Panc1 (cell line): ENCODE results near the gene ZNF185. TPM values are rescaled to one million over a fixed set of nuclear protein-coding genes. Genes with fewer than 3 reads are reported as not detected.

ENCODE experiments used
- ATAC-seq: fragments of 200-7000 bp; cut with Tn5 transposase; 2 replicates; pipeline ENCODE4 v1.9.1; 2020; ENCODE audit warnings: mild to moderate bottlenecking, moderate library complexity
- BruUV-seq: library from RNA; stranded (reverse); fragments of 400-500 nt; replicated peaks from 2 replicates; lab custom pipeline; 2021; lab: Mats Ljungman, UMichigan
- CTCF ChIA-PET: fragments of 300-600 bp; sonication (Branson Sonifier 250); formaldehyde crosslinking; loops from one replicate; lab custom pipeline; 2022; ENCODE audit warnings: antibody characterized with exemption; lab: Charles Lee
- POLR2A ChIA-PET: fragments of 300-600 bp; sonication (Branson Sonifier 250); formaldehyde crosslinking; loops from one replicate; lab custom pipeline; 2022; ENCODE audit warnings: antibody characterized with exemption; lab: Charles Lee
- DNase-seq: peaks from one replicate; pipeline ENCODE4 v3.0.0-alpha.2; 2010; ENCODE audit warnings: low read depth, low spot score
- H3K27ac ChIP-seq: 2 replicates; pipeline ENCODE4 v1.5.1; 2011; ENCODE audit warnings: mild to moderate bottlenecking, low read length, inconsistent platforms
- H3K27me3 ChIP-seq: fragments of 200-500 bp; sonication (Bioruptor generic); 2 replicates; pipeline ENCODE4 v1.6.0; 2014; ENCODE audit warnings: low read length, inconsistent platforms; ENCODE audit not compliant: control insufficient read depth, insufficient read depth
- H3K36me3 ChIP-seq: fragments of 200-500 bp; sonication (Bioruptor generic); 2 replicates; pipeline ENCODE4 v1.5.1; 2014; ENCODE audit warnings: inconsistent platforms, mild to moderate bottlenecking, low read length, moderate library complexity; ENCODE audit not compliant: control insufficient read depth, insufficient read depth
- H3K4me1 ChIP-seq: 2 replicates; pipeline ENCODE4 v1.5.1; 2011; ENCODE audit warnings: inconsistent platforms, mild to moderate bottlenecking, low read length, moderate library complexity; ENCODE audit not compliant: control insufficient read depth, insufficient read depth
- H3K4me3 ChIP-seq, 2 experiments: 2 replicates each; pipeline ENCODE4 v1.5.1; 2011 to 2012; ENCODE audit warnings: low read depth in 2 of 2, low read length in 2 of 2, mild to moderate bottlenecking in 2 of 2, inconsistent platforms in 1 of 2, moderate library complexity in 1 of 2
- H3K9me3 ChIP-seq: fragments of 200-500 bp; sonication (Bioruptor generic); 2 replicates; pipeline ENCODE4 v1.5.1; 2014; ENCODE audit warnings: low read depth, mild to moderate bottlenecking, inconsistent platforms, low read length, moderate library complexity; ENCODE audit not compliant: control insufficient read depth, insufficient read depth
- POLR2AphosphoS5 ChIP-seq: IDR thresholded peaks from 2 replicates; pipeline ENCODE4 v1.6.1; 2012; ENCODE audit warnings: mild to moderate bottlenecking, low read depth, low read length, moderate library complexity
- REST ChIP-seq, 2 experiments: IDR thresholded peaks; 2 replicates each; pipeline ENCODE4 v1.6.1; 2011 to 2012; ENCODE audit warnings: low read depth in 2 of 2, control low read depth in 1 of 2, low read length in 1 of 2, mild to moderate bottlenecking in 1 of 2, moderate library complexity in 1 of 2; ENCODE audit not compliant: insufficient read depth in 1 of 2
- SIN3A ChIP-seq: IDR thresholded peaks from 2 replicates; pipeline ENCODE4 v1.6.1; 2012; ENCODE audit warnings: low read depth, mild to moderate bottlenecking, low read length, moderate library complexity, borderline replicate concordance; ENCODE audit not compliant: insufficient read depth
- TCF7L2 ChIP-seq: IDR thresholded peaks from 2 replicates; pipeline ENCODE4 v1.6.1; 2011; ENCODE audit warnings: mild to moderate bottlenecking, low read depth, low read length, inconsistent platforms
- in situ Hi-C: cut with HindIII; loops from 2 replicates; pipeline ENCODE4 v1.10.0; 2016; ENCODE audit warnings: low sequenced_read_pairs, low pct_unique_long_range_greater_than_20kb
- intact Hi-C: fragments of 100-400 bp; cut with micrococcal nuclease; formaldehyde crosslinking; loops from one replicate; pipeline ENCODE4 v1.10.0; 2022; ENCODE audit not compliant: unreplicated experiment
- total RNA-seq: library from RNA; stranded (reverse); gene quantifications from one replicate; pipeline ENCODE4 v1.2.1, GENCODE V29; 2021; ENCODE audit not compliant: unreplicated experiment
- TF ChIP-seq, protein P1 (sequence below): fragments of 450-650 bp; IDR thresholded peaks from 2 replicates; pipeline ENCODE4 v1.5.1; 2017; ENCODE audit warnings: mild to moderate bottlenecking

Gene ZNF185
- total RNA-seq, 1 experiment from 2014 or later: 5.4 TPM

GRCh38 chrX:152899874-152900719 lies 2.2 kb downstream of the ZNF185 start:
- intact Hi-C loops: no loop called here
- ChIA-PET POLR2A (no interaction called here), CTCF (no interaction called here)
- DNase-seq (no peak), ATAC-seq (no peak)
- no peak overlapping the region for H3K27ac ChIP-seq
- no peaks in the 10 kb centered on the region for H3K36me3 ChIP-seq
- BruUV-seq: no TSS peak
- H3K9me3 ChIP-seq: no peaks in the 10 kb centered on the region
- H3K27me3 ChIP-seq: no peaks in the 10 kb centered on the region
- TF ChIP-seq TCF7L2 (no peak), SIN3A (no peak), REST (IDR thresholded peaks at IDR 0.05; ENCODE audit: insufficient read depth in 1 of 2, low read depth in 2 of 2, low read length in 1 of 2) (no peak), POLR2AphosphoS5 (no peak)
- TF ChIP-seq, protein P1, sequence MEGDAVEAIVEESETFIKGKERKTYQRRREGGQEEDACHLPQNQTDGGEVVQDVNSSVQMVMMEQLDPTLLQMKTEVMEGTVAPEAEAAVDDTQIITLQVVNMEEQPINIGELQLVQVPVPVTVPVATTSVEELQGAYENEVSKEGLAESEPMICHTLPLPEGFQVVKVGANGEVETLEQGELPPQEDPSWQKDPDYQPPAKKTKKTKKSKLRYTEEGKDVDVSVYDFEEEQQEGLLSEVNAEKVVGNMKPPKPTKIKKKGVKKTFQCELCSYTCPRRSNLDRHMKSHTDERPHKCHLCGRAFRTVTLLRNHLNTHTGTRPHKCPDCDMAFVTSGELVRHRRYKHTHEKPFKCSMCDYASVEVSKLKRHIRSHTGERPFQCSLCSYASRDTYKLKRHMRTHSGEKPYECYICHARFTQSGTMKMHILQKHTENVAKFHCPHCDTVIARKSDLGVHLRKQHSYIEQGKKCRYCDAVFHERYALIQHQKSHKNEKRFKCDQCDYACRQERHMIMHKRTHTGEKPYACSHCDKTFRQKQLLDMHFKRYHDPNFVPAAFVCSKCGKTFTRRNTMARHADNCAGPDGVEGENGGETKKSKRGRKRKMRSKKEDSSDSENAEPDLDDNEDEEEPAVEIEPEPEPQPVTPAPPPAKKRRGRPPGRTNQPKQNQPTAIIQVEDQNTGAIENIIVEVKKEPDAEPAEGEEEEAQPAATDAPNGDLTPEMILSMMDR: no peak
- H3K4me3 ChIP-seq: no peak overlapping the region
- peaks cover 3% of the 10 kb centered on the region; the same call in 1 of the 2 replicates for H3K4me1 ChIP-seq
- in situ Hi-C loops: no loop called here

DNA sequence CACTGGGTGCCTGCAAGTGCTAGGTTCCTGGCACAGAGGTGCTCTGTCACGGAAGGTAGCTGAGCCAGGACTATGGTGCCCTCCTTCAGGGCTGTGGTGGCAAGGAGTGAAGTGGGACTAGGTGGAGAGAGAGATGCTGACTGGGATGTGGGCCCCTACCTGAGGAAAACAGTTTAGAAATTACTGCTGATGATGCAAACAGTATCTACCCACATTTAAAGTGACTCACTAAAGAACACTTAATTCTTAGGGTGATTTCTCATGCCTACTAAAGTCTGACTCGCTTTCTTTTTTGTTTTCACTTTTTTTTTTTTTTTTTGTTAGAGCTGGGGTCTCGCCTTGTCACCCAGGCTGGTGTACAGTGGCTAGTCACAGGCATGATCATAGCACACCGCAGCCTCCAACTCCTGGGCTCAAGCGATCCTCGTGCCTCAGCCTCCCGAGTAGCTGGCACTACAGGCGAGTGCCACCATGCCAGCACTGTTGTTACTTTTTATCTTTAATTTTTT lies 3.1 kb downstream of the ZNF185 start:
- ChIA-PET POLR2A (no interaction called here), CTCF (interaction anchor here (0.6 kb wide), 1 partner anchor 10 kb away, joined by 6 read pairs; no protein-coding TSS in a partner anchor)
- no peak overlapping the region for H3K27ac ChIP-seq
- H3K4me1 ChIP-seq: peaks cover 3% of the 10 kb centered on the region; the same call in 1 of the 2 replicates
- no peak overlapping the region for H3K4me3 ChIP-seq
- intact Hi-C loops (no loop called here), in situ Hi-C loops (no loop called here)
- ATAC-seq: no peak
- H3K9me3 ChIP-seq: no peaks in the 10 kb centered on the region
- no peaks in the 10 kb centered on the region for H3K36me3 ChIP-seq
- DNase-seq: no peak
- BruUV-seq: no TSS peak
- TF ChIP-seq SIN3A (no peak), REST (IDR thresholded peaks at IDR 0.05; ENCODE audit: insufficient read depth in 1 of 2, low read depth in 2 of 2, low read length in 1 of 2) (no peak), POLR2AphosphoS5 (no peak), TCF7L2 (no peak)
- TF ChIP-seq, protein P1: no peak
- H3K27me3 ChIP-seq: no peaks in the 10 kb centered on the region
